T-helper 1 cell treated with Interleukin-12 subunit alpha and Interleukin-12 subunit beta and Interleukin-4 antibody, amounts not matched to agents 30 μg/mL and 1 μg/mL, for 36 hours (primary cell): ENCODE data around the gene IGSF22.

ENCODE experiments used
- H3K27ac Mint-ChIP-seq: one replicate; pipeline ENCODE4 v1.8.0; 2021; ENCODE audit warnings: mild to moderate bottlenecking, mixed read lengths
- H3K27me3 Mint-ChIP-seq: one replicate; pipeline ENCODE4 v1.8.0; 2021; ENCODE audit warnings: low read depth, mixed read lengths
- H3K36me3 Mint-ChIP-seq: one replicate; pipeline ENCODE4 v1.8.0; 2021; ENCODE audit warnings: low read depth, mixed read lengths
- H3K4me1 Mint-ChIP-seq: one replicate; pipeline ENCODE4 v1.8.0; 2021; ENCODE audit warnings: low read depth, mixed read lengths
- H3K4me3 Mint-ChIP-seq: one replicate; pipeline ENCODE4 v1.8.0; 2021; ENCODE audit warnings: mild to moderate bottlenecking, moderate library complexity, mixed read lengths
- H3K9me3 Mint-ChIP-seq: one replicate; pipeline ENCODE4 v1.8.0; 2021; ENCODE audit warnings: mixed read lengths

IGSF22 gene

GRCh38 chr11:18756889-18757288, 30.9 kb upstream of the IGSF22 start:
- no peaks in the 10 kb centered on the region for H3K9me3 Mint-ChIP-seq
- peaks cover 10% of the 10 kb centered on the region for H3K27me3 Mint-ChIP-seq

GRCh38 chr11:18754308-18754707, 28.3 kb upstream of the IGSF22 start:
- H3K4me3 Mint-ChIP-seq, result no peak overlapping the region
- no peaks in the 10 kb centered on the region for H3K4me1 Mint-ChIP-seq
- no peaks in the 10 kb centered on the region for H3K9me3 Mint-ChIP-seq
- H3K36me3 Mint-ChIP-seq, result no peaks in the 10 kb centered on the region
- peaks cover 10% of the 10 kb centered on the region for H3K27me3 Mint-ChIP-seq
- H3K27ac Mint-ChIP-seq, result no peak overlapping the region

More at GRCh38 chr11:18756889-18757288, 30.9 kb upstream of the IGSF22 start:
- Mint-ChIP-seq H3K27ac (no peak overlapping the region), H3K36me3 (no peaks in the 10 kb centered on the region), H3K4me3 (no peak overlapping the region), H3K4me1 (no peaks in the 10 kb centered on the region)

GRCh38 chr11:18752502-18752901, 26.5 kb upstream of the IGSF22 start:
- Mint-ChIP-seq H3K36me3 (no peaks in the 10 kb centered on the region), H3K4me1 (no peaks in the 10 kb centered on the region), H3K27ac (no peak overlapping the region), H3K4me3 (no peak overlapping the region), H3K9me3 (no peaks in the 10 kb centered on the region), H3K27me3 (no peaks in the 10 kb centered on the region)

- Mint-ChIP-seq H3K36me3 (no peaks in the 10 kb centered on the region), H3K9me3 (no peaks in the 10 kb centered on the region), H3K27ac (no peak overlapping the region), H3K4me3 (no peak overlapping the region), H3K4me1 (no peaks in the 10 kb centered on the region), H3K27me3 (no peaks in the 10 kb centered on the region)
These were observed 25.0 kb upstream of the IGSF22 start for GRCh38 chr11:18750944-18751343.

GRCh38 chr11:18749681-18750319, 23.8 kb upstream of the IGSF22 start:
- H3K27ac Mint-ChIP-seq, result no peak overlapping the region
- no peaks in the 10 kb centered on the region for H3K9me3 Mint-ChIP-seq
- H3K4me3 Mint-ChIP-seq, result no peak overlapping the region

GRCh38 chr11:18748766-18749365, 22.9 kb upstream of the IGSF22 start:
- no peaks in the 10 kb centered on the region for H3K9me3 Mint-ChIP-seq
- H3K27me3 Mint-ChIP-seq, result no peaks in the 10 kb centered on the region
- H3K4me1 Mint-ChIP-seq, result no peaks in the 10 kb centered on the region
- no peak overlapping the region for H3K4me3 Mint-ChIP-seq
- H3K27ac Mint-ChIP-seq, result no peak overlapping the region
- H3K36me3 Mint-ChIP-seq, result no peaks in the 10 kb centered on the region

More at GRCh38 chr11:18749681-18750319, 23.8 kb upstream of the IGSF22 start:
- Mint-ChIP-seq H3K27me3 (no peaks in the 10 kb centered on the region), H3K4me1 (no peaks in the 10 kb centered on the region), H3K36me3 (no peaks in the 10 kb centered on the region)

- no peak overlapping the region for H3K27ac Mint-ChIP-seq
- H3K4me1 Mint-ChIP-seq, result no peaks in the 10 kb centered on the region
- no peaks in the 10 kb centered on the region for H3K36me3 Mint-ChIP-seq
- no peak overlapping the region for H3K4me3 Mint-ChIP-seq
- no peaks in the 10 kb centered on the region for H3K9me3 Mint-ChIP-seq
- H3K27me3 Mint-ChIP-seq, result no peaks in the 10 kb centered on the region
These were observed 19.3 kb upstream of the IGSF22 start for GRCh38 chr11:18745251-18745650.

GRCh38 chr11:18743900-18744514, 18.0 kb upstream of the IGSF22 start:
- Mint-ChIP-seq H3K27me3 (no peaks in the 10 kb centered on the region), H3K4me3 (no peak overlapping the region), H3K27ac (no peak overlapping the region), H3K9me3 (no peaks in the 10 kb centered on the region), H3K4me1 (no peaks in the 10 kb centered on the region), H3K36me3 (no peaks in the 10 kb centered on the region)

- Mint-ChIP-seq H3K27me3 (no peaks in the 10 kb centered on the region), H3K4me3 (no peak overlapping the region), H3K27ac (no peak overlapping the region), H3K36me3 (no peaks in the 10 kb centered on the region), H3K4me1 (no peaks in the 10 kb centered on the region), H3K9me3 (no peaks in the 10 kb centered on the region)
These were observed 17.4 kb upstream of the IGSF22 start for GRCh38 chr11:18743365-18743764.

GRCh38 chr11:18741783-18742182, 15.8 kb upstream of the IGSF22 start:
- Mint-ChIP-seq H3K9me3 (no peaks in the 10 kb centered on the region), H3K36me3 (no peaks in the 10 kb centered on the region), H3K27me3 (no peaks in the 10 kb centered on the region), H3K4me1 (no peaks in the 10 kb centered on the region), H3K27ac (no peak overlapping the region), H3K4me3 (no peak overlapping the region)

GRCh38 chr11:18739685-18740084, 13.7 kb upstream of the IGSF22 start:
- H3K4me1 Mint-ChIP-seq, result no peaks in the 10 kb centered on the region
- H3K4me3 Mint-ChIP-seq, result no peak overlapping the region

GRCh38 chr11:18737642-18738041, 11.7 kb upstream of the IGSF22 start:
- Mint-ChIP-seq H3K4me1 (no peaks in the 10 kb centered on the region), H3K4me3 (no peak overlapping the region), H3K27me3 (peaks cover 5% of the 10 kb centered on the region), H3K9me3 (no peaks in the 10 kb centered on the region), H3K36me3 (no peaks in the 10 kb centered on the region), H3K27ac (no peak overlapping the region)

More at GRCh38 chr11:18739685-18740084, 13.7 kb upstream of the IGSF22 start:
- Mint-ChIP-seq H3K27me3 (peaks cover 5% of the 10 kb centered on the region), H3K36me3 (no peaks in the 10 kb centered on the region), H3K27ac (no peak overlapping the region), H3K9me3 (no peaks in the 10 kb centered on the region)

GRCh38 chr11:18736590-18737148, 10.7 kb upstream of the IGSF22 start:
- Mint-ChIP-seq H3K9me3 (no peaks in the 10 kb centered on the region), H3K4me1 (peaks cover 4% of the 10 kb centered on the region), H3K36me3 (no peaks in the 10 kb centered on the region), H3K4me3 (no peak overlapping the region), H3K27ac (no peak overlapping the region), H3K27me3 (peaks cover 8% of the 10 kb centered on the region)

GRCh38 chr11:18733202-18733601, 7.2 kb upstream of the IGSF22 start:
- Mint-ChIP-seq H3K36me3 (no peaks in the 10 kb centered on the region), H3K27me3 (peaks cover 8% of the 10 kb centered on the region), H3K9me3 (no peaks in the 10 kb centered on the region), H3K4me3 (no peak overlapping the region), H3K27ac (no peak overlapping the region), H3K4me1 (peaks cover 4% of the 10 kb centered on the region)
